ENCODE measurements around the gene CDH8. TPM values are rescaled to one million over a fixed set of nuclear protein-coding genes. Genes with fewer than 3 reads are reported as not detected.

The CDH8 gene
- total RNA-seq, 1 experiment from 2014 or later: 0.42 TPM

DNA sequence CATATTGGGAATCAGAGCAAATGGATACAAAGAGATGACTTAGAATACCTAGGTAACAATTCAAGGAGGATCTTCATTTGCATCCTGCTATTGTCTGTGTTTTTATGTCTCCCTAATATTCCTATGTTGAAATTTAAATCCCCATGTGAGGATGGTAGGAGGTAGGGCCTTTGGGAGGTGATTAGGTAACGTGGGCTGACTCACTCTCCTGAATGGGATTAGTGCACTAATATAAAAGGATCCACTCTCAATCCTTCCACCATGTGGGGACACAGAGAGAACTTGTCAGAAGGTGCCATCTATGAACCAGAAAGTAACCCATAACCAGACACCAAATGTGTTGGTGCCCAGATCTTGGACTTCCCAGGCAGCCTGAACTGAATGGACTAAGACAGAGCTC is 83.4 kb downstream of the CDH8 start:
- H3K4me1 Mint-ChIP-seq (ENCODE audit: insufficient read depth, unreplicated experiment): no peaks in the 10 kb centered on the region
- TF ChIP-seq, protein P1, sequence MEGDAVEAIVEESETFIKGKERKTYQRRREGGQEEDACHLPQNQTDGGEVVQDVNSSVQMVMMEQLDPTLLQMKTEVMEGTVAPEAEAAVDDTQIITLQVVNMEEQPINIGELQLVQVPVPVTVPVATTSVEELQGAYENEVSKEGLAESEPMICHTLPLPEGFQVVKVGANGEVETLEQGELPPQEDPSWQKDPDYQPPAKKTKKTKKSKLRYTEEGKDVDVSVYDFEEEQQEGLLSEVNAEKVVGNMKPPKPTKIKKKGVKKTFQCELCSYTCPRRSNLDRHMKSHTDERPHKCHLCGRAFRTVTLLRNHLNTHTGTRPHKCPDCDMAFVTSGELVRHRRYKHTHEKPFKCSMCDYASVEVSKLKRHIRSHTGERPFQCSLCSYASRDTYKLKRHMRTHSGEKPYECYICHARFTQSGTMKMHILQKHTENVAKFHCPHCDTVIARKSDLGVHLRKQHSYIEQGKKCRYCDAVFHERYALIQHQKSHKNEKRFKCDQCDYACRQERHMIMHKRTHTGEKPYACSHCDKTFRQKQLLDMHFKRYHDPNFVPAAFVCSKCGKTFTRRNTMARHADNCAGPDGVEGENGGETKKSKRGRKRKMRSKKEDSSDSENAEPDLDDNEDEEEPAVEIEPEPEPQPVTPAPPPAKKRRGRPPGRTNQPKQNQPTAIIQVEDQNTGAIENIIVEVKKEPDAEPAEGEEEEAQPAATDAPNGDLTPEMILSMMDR (IDR thresholded peaks at IDR 0.05; ENCODE audit: unreplicated experiment): no peak
- DNase-seq (ENCODE audit: unreplicated experiment): peak; percentile 6
- no peak overlapping the region for H3K4me3 Mint-ChIP-seq (ENCODE audit: unreplicated experiment)
- ChIA-PET CTCF (no interaction called here), POLR2A (no interaction called here)
- intact Hi-C loops (cut with micrococcal nuclease): no loop called here
- no peak overlapping the region for H3K27ac Mint-ChIP-seq (ENCODE audit: low read depth, unreplicated experiment)
- BruUV-seq (replicated peaks): no TSS peak
- H3K27me3 Mint-ChIP-seq (ENCODE audit: insufficient read depth, unreplicated experiment): peaks cover 56% of the 10 kb centered on the region
- no peaks in the 10 kb centered on the region for H3K36me3 Mint-ChIP-seq (ENCODE audit: insufficient read depth, unreplicated experiment)
- H3K9me3 Mint-ChIP-seq (ENCODE audit: unreplicated experiment): no peaks in the 10 kb centered on the region

DNA sequence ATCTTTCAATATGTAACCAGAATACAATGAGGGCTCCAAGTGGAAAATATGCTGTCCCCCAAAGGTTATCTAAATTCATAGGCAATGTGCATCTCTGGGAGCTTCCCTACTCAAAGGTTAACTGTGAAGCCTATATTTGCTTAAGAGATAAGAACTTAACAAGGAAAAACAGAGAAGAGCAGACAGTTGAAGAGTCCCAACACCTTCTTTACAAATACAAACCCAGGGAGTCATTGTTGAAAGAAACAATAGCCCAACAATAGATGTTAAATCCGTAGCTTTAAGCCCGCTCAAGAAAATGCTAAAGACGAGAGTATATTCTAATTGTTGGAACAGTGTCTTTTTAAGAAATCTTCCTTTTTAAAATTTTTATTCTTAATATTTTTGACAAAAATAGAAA is 87.8 kb downstream of the CDH8 start:
- CTCF ChIA-PET: interaction anchor here (0.5 to 1.2 kb wide), 3 partner anchors 13 to 364 kb away, joined by 3 to 5 read pairs (median 5); no protein-coding TSS in a partner anchor
- POLR2A ChIA-PET: no interaction called here

DNA sequence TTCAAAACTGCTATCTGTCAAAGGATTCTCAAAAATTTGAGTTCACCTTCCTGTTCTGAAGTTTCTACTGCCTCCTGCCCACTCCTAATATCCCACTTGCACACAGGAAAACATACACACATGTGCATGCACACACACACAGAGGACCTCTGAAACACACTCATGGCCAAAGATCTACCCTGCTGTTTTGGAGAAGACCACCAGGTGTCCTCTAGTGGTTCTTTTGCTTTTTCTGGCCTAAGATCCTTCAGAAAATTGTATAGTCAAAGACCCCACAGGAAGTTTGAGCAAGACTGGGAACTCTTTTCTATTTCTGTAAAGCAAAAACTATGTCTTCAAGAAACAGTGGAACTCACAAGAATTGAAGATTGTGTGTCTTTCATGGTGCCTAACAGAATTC is 90.2 kb downstream of the CDH8 start:
- Mint-ChIP-seq H3K9me3 (ENCODE audit: unreplicated experiment) (no peaks in the 10 kb centered on the region), H3K27ac (ENCODE audit: low read depth, unreplicated experiment) (no peak overlapping the region), H3K4me1 (ENCODE audit: insufficient read depth, unreplicated experiment) (no peaks in the 10 kb centered on the region), H3K4me3 (ENCODE audit: unreplicated experiment) (no peak overlapping the region), H3K27me3 (ENCODE audit: insufficient read depth, unreplicated experiment) (peaks cover 86% of the 10 kb centered on the region), H3K36me3 (ENCODE audit: insufficient read depth, unreplicated experiment) (no peaks in the 10 kb centered on the region)
- CTCF ChIA-PET: no interaction called here
- TF ChIP-seq, protein P1 (IDR thresholded peaks at IDR 0.05; ENCODE audit: unreplicated experiment): no peak
- intact Hi-C loops (cut with micrococcal nuclease): no loop called here
- no TSS peak for BruUV-seq (replicated peaks)
- POLR2A ChIA-PET: no interaction called here
- DNase-seq (ENCODE audit: unreplicated experiment): no peak

More for the DNA sequence above, 87.8 kb downstream of the CDH8 start:
- H3K27ac Mint-ChIP-seq (ENCODE audit: low read depth, unreplicated experiment): no peak overlapping the region
- intact Hi-C loops (cut with micrococcal nuclease): no loop called here
- H3K4me1 Mint-ChIP-seq (ENCODE audit: insufficient read depth, unreplicated experiment): no peaks in the 10 kb centered on the region
- peaks cover 82% of the 10 kb centered on the region for H3K27me3 Mint-ChIP-seq (ENCODE audit: insufficient read depth, unreplicated experiment)
- no peak for DNase-seq (ENCODE audit: unreplicated experiment)
- no peaks in the 10 kb centered on the region for H3K9me3 Mint-ChIP-seq (ENCODE audit: unreplicated experiment)
- H3K4me3 Mint-ChIP-seq (ENCODE audit: unreplicated experiment): no peak overlapping the region
- no TSS peak for BruUV-seq (replicated peaks)
- H3K36me3 Mint-ChIP-seq (ENCODE audit: insufficient read depth, unreplicated experiment): no peaks in the 10 kb centered on the region
- TF ChIP-seq, protein P1 (IDR thresholded peaks at IDR 0.05; ENCODE audit: unreplicated experiment): no peak

DNA sequence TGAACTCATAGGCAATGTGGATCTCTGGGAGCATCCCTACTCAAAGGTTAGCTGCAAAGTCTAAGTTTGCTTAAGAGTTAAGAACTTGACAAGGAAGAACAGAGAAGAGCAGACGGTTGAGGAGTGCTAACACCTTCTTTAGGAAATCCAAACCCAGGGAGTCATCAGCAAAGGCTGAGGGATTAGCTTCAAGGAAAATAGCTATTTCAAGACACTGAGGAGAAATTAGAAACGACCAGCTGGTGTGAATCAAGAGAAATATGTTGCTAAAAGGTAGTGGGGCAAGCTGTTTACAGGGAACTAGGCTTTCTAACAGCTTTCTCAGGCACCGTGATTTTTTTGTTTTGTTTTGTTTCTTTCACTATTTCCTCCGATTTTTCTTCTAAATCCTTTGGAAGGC is 90.7 kb downstream of the CDH8 start:
- POLR2A ChIA-PET: no interaction called here

More for the DNA sequence above, 90.7 kb downstream of the CDH8 start:
- CTCF ChIA-PET: no interaction called here
- TF ChIP-seq, protein P1 (IDR thresholded peaks at IDR 0.05; ENCODE audit: unreplicated experiment): no peak
- no peak overlapping the region for H3K27ac Mint-ChIP-seq (ENCODE audit: low read depth, unreplicated experiment)
- no peak overlapping the region for H3K4me3 Mint-ChIP-seq (ENCODE audit: unreplicated experiment)
- H3K9me3 Mint-ChIP-seq (ENCODE audit: unreplicated experiment): no peaks in the 10 kb centered on the region
- no peak for DNase-seq (ENCODE audit: unreplicated experiment)
- no TSS peak for BruUV-seq (replicated peaks)
- no peaks in the 10 kb centered on the region for H3K36me3 Mint-ChIP-seq (ENCODE audit: insufficient read depth, unreplicated experiment)
- intact Hi-C loops (cut with micrococcal nuclease): no loop called here
- H3K4me1 Mint-ChIP-seq (ENCODE audit: insufficient read depth, unreplicated experiment): no peaks in the 10 kb centered on the region
- H3K27me3 Mint-ChIP-seq (ENCODE audit: insufficient read depth, unreplicated experiment): peaks cover 86% of the 10 kb centered on the region
